ENCODE results near the gene PTPN4.

- TF ChIP-seq CTCF (IDR thresholded peaks at IDR 0.05) (no peak), POLR2A (IDR thresholded peaks at IDR 0.05) (no peak)
Observed at GRCh38 chr2:119792907-119793312, 33.2 kb downstream of the PTPN4 start.

All from body of pancreas (tissue), 4 donors.